ENCODE results near the gene ETNK2. TPM values are rescaled to one million over a fixed set of nuclear protein-coding genes. Genes with fewer than 3 reads are reported as not detected.
A peak's percentile ranks its signal among the peaks of the same experiment; 100 is the strongest.

The ETNK2 gene
- total RNA-seq, 1 donor from 2014 or later: 5.0 TPM

- Mint-ChIP-seq H3K36me3 (ENCODE audit: unreplicated experiment) (no peaks in the 10 kb centered on the region), H3K4me3 (ENCODE audit: unreplicated experiment) (no peak overlapping the region), H3K9me3 (ENCODE audit: unreplicated experiment) (peaks cover 6% of the 10 kb centered on the region), H3K4me1 (ENCODE audit: low read depth, unreplicated experiment) (peaks cover 36% of the 10 kb centered on the region), H3K27ac (ENCODE audit: unreplicated experiment) (no peak overlapping the region), H3K27me3 (ENCODE audit: unreplicated experiment) (peaks cover 16% of the 10 kb centered on the region)
- TF ChIP-seq CTCF (IDR thresholded peaks at IDR 0.05; ENCODE audit: partially characterized antibody, unreplicated experiment): no peak
- DNase-seq: no peak
Observed at GRCh38 chr1:204192046-204192445, 40.2 kb upstream of the ETNK2 start.

- Mint-ChIP-seq H3K27ac (ENCODE audit: unreplicated experiment) (no peak overlapping the region), H3K27me3 (ENCODE audit: unreplicated experiment) (peaks cover 16% of the 10 kb centered on the region), H3K4me1 (ENCODE audit: low read depth, unreplicated experiment) (peaks cover 35% of the 10 kb centered on the region), H3K9me3 (ENCODE audit: unreplicated experiment) (peaks cover 6% of the 10 kb centered on the region), H3K36me3 (ENCODE audit: unreplicated experiment) (no peaks in the 10 kb centered on the region), H3K4me3 (ENCODE audit: unreplicated experiment) (no peak overlapping the region)
- no peak for TF ChIP-seq CTCF (IDR thresholded peaks at IDR 0.05; ENCODE audit: partially characterized antibody, unreplicated experiment)
- no peak for DNase-seq
Observed at GRCh38 chr1:204191456-204191855, 39.6 kb upstream of the ETNK2 start.

- Mint-ChIP-seq H3K27me3 (ENCODE audit: unreplicated experiment) (peaks cover 12% of the 10 kb centered on the region), H3K27ac (ENCODE audit: unreplicated experiment) (peak overlapping the region; percentile 60), H3K36me3 (ENCODE audit: unreplicated experiment) (no peaks in the 10 kb centered on the region), H3K9me3 (ENCODE audit: unreplicated experiment) (peaks cover 6% of the 10 kb centered on the region), H3K4me1 (ENCODE audit: low read depth, unreplicated experiment) (peaks cover 35% of the 10 kb centered on the region), H3K4me3 (ENCODE audit: unreplicated experiment) (peak overlapping the region; percentile 81)
- DNase-seq: peak; percentile 67
- TF ChIP-seq CTCF (IDR thresholded peaks at IDR 0.05; ENCODE audit: partially characterized antibody, unreplicated experiment): no peak
Observed at GRCh38 chr1:204190212-204191211, 38.7 kb upstream of the ETNK2 start.

GRCh38 chr1:204188959-204189639 is 37.3 kb upstream of the ETNK2 start:
- H3K9me3 Mint-ChIP-seq (ENCODE audit: unreplicated experiment): peaks cover 2% of the 10 kb centered on the region
- TF ChIP-seq CTCF (IDR thresholded peaks at IDR 0.05; ENCODE audit: partially characterized antibody, unreplicated experiment): no peak
- H3K4me3 Mint-ChIP-seq (ENCODE audit: unreplicated experiment): peak overlapping the region; percentile 20
- H3K4me1 Mint-ChIP-seq (ENCODE audit: low read depth, unreplicated experiment): peaks cover 32% of the 10 kb centered on the region
- no peak overlapping the region for H3K27ac Mint-ChIP-seq (ENCODE audit: unreplicated experiment)
- DNase-seq: no peak
- no peaks in the 10 kb centered on the region for H3K36me3 Mint-ChIP-seq (ENCODE audit: unreplicated experiment)
- peaks cover 9% of the 10 kb centered on the region for H3K27me3 Mint-ChIP-seq (ENCODE audit: unreplicated experiment)
